SK-N-SH treated with all-trans-retinoic acid at 6 μM for 48 hours (cell line): Measurements from ENCODE around the gene AK6.

Experiments used
- ARNTL ChIP-seq: fragments of 450-650 bp; formaldehyde crosslinking; IDR thresholded peaks from 2 replicates; pipeline ENCODE4 v1.5.0; 2020; ENCODE audit warnings: low read depth, mild to moderate bottlenecking, moderate library complexity, borderline replicate concordance
- BACH2 ChIP-seq: fragments of 250-450 bp; sonication (Bioruptor Pico); IDR thresholded peaks from 2 replicates; pipeline ENCODE4 v1.9.0; 2021; ENCODE audit warnings: mild to moderate bottlenecking, borderline replicate concordance
- CSDC2 ChIP-seq: fragments of 250-450 bp; sonication (Bioruptor Pico); IDR thresholded peaks from 2 replicates; pipeline ENCODE4 v1.5.0; 2020; ENCODE audit warnings: mild to moderate bottlenecking, moderate library complexity
- GLIS3 ChIP-seq: fragments of 250-450 bp; sonication (Bioruptor Pico); IDR thresholded peaks from 2 replicates; pipeline ENCODE4 v1.5.0; 2020; ENCODE audit warnings: mild to moderate bottlenecking, moderate library complexity
- ISL1 ChIP-seq: fragments of 250-450 bp; sonication (Bioruptor Pico); IDR thresholded peaks from 2 replicates; pipeline ENCODE4 v2.1.2; 2022; ENCODE audit warnings: mild to moderate bottlenecking, moderate library complexity
- OSR1 ChIP-seq: fragments of 250-450 bp; sonication (Bioruptor Pico); IDR thresholded peaks from 2 replicates; pipeline ENCODE4 v1.8.0; 2022; ENCODE audit warnings: moderate library complexity, mild to moderate bottlenecking, inconsistent platforms
- PPARA ChIP-seq: fragments of 250-450 bp; sonication (Bioruptor Pico); IDR thresholded peaks from 2 replicates; pipeline ENCODE4 v1.5.0; 2020; ENCODE audit warnings: mild to moderate bottlenecking, borderline replicate concordance
- ZFP3 ChIP-seq: fragments of 250-450 bp; sonication (Bioruptor Pico); IDR thresholded peaks from 2 replicates; pipeline ENCODE4 v1.5.0; 2020; ENCODE audit warnings: mild to moderate bottlenecking, moderate library complexity
- ZNF565 ChIP-seq: fragments of 450-650 bp; formaldehyde crosslinking; conservative IDR thresholded peaks from 2 replicates; pipeline ENCODE4 v1.5.0; 2020; ENCODE audit warnings: low read depth, mild to moderate bottlenecking, moderate library complexity
- ZNF70 ChIP-seq: fragments of 450-650 bp; formaldehyde crosslinking; IDR thresholded peaks from 2 replicates; pipeline ENCODE4 v1.5.0; 2020; ENCODE audit warnings: mild to moderate bottlenecking, moderate library complexity
- TF ChIP-seq, protein P1 (sequence below): fragments of 250-450 bp; sonication (Bioruptor Pico); IDR thresholded peaks from 2 replicates; pipeline ENCODE4 v1.5.1; 2021; ENCODE audit warnings: mild to moderate bottlenecking, moderate library complexity
- TF ChIP-seq, protein P2 (sequence below): fragments of 250-450 bp; sonication (Bioruptor Pico); IDR thresholded peaks from 2 replicates; pipeline ENCODE4 v1.8.0; 2020; ENCODE audit warnings: mild to moderate bottlenecking, moderate library complexity, borderline replicate concordance
- TF ChIP-seq, protein P3 (sequence below): fragments of 250-450 bp; sonication (Bioruptor Pico); IDR thresholded peaks from 2 replicates; pipeline ENCODE4 v1.5.1; 2020; ENCODE audit warnings: low read depth, mild to moderate bottlenecking, moderate library complexity
- TF ChIP-seq, protein P4 (sequence below): fragments of 250-450 bp; sonication (Bioruptor Pico); IDR thresholded peaks from 2 replicates; pipeline ENCODE4 v1.8.0; 2021; ENCODE audit warnings: low read depth, mild to moderate bottlenecking, moderate library complexity, borderline replicate concordance

DNA sequence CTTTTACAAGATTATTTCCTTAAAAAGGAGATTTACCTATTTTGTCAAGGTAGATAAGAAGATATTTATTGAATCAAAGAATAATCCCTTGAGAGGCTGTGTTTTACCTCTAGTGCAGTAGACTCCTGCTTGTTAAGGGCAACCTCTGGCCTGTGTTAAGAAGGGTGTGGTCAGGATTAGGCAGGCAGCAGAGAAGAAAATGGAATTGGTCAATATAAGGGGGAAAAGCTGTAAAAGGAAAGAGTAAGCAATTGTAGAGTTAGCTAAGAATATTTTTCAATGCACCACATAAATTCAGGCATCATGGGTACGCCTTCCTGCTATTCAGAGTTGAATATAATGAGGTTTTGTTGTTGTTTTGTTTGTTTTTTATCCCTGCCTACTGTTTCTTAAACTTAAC lies 43.0 kb downstream of the AK6 start:
- TF ChIP-seq, protein P1, sequence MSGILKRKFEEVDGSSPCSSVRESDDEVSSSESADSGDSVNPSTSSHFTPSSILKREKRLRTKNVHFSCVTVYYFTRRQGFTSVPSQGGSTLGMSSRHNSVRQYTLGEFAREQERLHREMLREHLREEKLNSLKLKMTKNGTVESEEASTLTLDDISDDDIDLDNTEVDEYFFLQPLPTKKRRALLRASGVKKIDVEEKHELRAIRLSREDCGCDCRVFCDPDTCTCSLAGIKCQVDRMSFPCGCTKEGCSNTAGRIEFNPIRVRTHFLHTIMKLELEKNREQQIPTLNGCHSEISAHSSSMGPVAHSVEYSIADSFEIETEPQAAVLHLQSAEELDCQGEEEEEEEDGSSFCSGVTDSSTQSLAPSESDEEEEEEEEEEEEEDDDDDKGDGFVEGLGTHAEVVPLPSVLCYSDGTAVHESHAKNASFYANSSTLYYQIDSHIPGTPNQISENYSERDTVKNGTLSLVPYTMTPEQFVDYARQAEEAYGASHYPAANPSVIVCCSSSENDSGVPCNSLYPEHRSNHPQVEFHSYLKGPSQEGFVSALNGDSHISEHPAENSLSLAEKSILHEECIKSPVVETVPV (CRISPR knock-in tag) = no peak
- TF ChIP-seq, protein P2, sequence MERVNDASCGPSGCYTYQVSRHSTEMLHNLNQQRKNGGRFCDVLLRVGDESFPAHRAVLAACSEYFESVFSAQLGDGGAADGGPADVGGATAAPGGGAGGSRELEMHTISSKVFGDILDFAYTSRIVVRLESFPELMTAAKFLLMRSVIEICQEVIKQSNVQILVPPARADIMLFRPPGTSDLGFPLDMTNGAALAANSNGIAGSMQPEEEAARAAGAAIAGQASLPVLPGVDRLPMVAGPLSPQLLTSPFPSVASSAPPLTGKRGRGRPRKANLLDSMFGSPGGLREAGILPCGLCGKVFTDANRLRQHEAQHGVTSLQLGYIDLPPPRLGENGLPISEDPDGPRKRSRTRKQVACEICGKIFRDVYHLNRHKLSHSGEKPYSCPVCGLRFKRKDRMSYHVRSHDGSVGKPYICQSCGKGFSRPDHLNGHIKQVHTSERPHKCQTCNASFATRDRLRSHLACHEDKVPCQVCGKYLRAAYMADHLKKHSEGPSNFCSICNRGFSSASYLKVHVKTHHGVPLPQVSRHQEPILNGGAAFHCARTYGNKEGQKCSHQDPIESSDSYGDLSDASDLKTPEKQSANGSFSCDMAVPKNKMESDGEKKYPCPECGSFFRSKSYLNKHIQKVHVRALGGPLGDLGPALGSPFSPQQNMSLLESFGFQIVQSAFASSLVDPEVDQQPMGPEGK (CRISPR knock-in tag) = no peak
- no peak for TF ChIP-seq OSR1 (CRISPR knock-in tag)
- TF ChIP-seq GLIS3 (CRISPR knock-in tag) = no peak
- TF ChIP-seq, protein P3, sequence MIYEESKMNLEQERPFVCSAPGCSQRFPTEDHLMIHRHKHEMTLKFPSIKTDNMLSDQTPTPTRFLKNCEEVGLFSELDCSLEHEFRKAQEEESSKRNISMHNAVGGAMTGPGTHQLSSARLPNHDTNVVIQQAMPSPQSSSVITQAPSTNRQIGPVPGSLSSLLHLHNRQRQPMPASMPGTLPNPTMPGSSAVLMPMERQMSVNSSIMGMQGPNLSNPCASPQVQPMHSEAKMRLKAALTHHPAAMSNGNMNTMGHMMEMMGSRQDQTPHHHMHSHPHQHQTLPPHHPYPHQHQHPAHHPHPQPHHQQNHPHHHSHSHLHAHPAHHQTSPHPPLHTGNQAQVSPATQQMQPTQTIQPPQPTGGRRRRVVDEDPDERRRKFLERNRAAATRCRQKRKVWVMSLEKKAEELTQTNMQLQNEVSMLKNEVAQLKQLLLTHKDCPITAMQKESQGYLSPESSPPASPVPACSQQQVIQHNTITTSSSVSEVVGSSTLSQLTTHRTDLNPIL (CRISPR knock-in tag) = no peak
- no peak for TF ChIP-seq ZNF70 (CRISPR knock-in tag)
- no peak for TF ChIP-seq ARNTL (CRISPR knock-in tag)
- TF ChIP-seq ZFP3 (CRISPR knock-in tag) = no peak
- TF ChIP-seq CSDC2 (CRISPR knock-in tag) = no peak
- TF ChIP-seq PPARA (CRISPR knock-in tag) = no peak
- no peak for TF ChIP-seq ISL1
- TF ChIP-seq BACH2 (CRISPR knock-in tag) = no peak
- no peak for TF ChIP-seq ZNF565 (CRISPR knock-in tag)
- TF ChIP-seq, protein P4, sequence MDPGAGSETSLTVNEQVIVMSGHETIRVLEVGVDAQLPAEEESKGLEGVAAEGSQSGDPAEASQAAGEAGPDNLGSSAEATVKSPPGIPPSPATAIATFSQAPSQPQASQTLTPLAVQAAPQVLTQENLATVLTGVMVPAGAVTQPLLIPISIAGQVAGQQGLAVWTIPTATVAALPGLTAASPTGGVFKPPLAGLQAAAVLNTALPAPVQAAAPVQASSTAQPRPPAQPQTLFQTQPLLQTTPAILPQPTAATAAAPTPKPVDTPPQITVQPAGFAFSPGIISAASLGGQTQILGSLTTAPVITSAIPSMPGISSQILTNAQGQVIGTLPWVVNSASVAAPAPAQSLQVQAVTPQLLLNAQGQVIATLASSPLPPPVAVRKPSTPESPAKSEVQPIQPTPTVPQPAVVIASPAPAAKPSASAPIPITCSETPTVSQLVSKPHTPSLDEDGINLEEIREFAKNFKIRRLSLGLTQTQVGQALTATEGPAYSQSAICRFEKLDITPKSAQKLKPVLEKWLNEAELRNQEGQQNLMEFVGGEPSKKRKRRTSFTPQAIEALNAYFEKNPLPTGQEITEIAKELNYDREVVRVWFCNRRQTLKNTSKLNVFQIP (CRISPR knock-in tag) = no peak
